OCI-LY1 (cell line): Measurements from ENCODE around the gene ELAVL4.

Experiments used
- CTCF ChIP-seq: fragments of 200-600 bp; sonication (generic), shearing (Covaris generic); IDR thresholded peaks from 2 replicates; pipeline ENCODE4 v1.5.1; 2017; ENCODE audit warnings: mild to moderate bottlenecking, antibody characterized with exemption, low read length, moderate library complexity, mixed read lengths
- EZH2 ChIP-seq: fragments of 200-600 bp; sonication (generic), shearing (Covaris generic); IDR thresholded peaks from 2 replicates; pipeline ENCODE4 v1.8.0; 2017; ENCODE audit warnings: borderline replicate concordance, mixed run types, mild to moderate bottlenecking, antibody characterized with exemption, low read length, moderate library complexity, mixed read lengths

DNA sequence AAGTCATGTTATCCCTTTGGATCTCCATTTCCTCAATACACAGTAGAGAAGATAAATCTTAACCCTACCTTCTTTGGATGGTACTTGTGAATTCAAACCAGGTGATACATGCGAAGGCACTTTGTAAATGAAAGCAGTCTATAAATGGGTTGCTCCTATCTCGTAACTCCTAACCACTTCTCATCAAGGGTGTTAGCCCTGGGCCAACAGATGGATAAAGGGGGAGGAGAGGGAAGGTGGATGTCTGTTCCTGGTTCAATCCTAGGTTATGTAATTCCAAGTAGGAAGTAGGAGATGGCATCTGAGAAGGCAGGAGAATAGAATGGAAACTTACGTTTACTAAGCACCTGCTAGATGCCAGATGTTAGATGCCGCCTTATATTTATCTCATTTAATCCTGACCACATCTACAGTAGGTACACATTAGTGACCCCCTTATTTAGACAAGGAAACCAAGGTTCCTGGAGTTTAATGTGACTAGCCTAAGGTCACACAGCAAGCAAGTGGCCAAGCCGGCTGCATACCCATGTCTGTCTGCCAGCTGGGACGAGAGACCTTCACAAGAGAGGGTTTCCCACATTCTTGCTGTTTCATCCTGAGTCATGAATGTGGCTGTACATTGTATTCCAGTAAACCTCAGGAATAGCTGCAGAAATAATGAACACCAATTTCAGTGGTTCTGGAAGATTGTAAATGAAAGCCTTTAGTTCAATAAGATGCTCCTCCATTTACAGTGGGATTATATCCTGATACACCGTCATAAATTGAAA lies 47.7 kb downstream of the ELAVL4 start:
- no peak for TF ChIP-seq CTCF
- TF ChIP-seq EZH2, result no peak
